ENCODE data around the gene VWA2. TPM values are rescaled to one million over a fixed set of nuclear protein-coding genes. Genes with fewer than 3 reads are reported as not detected.

Gene VWA2
- polyA plus RNA-seq, 1 donor from 2014 or later, result not detected

- H3K79me2 ChIP-seq (replicated peaks; ENCODE audit: insufficient read depth, low read length), result no peaks in the 10 kb centered on the region
- no peak overlapping the region for H3K9ac ChIP-seq (ENCODE audit: low read length)
- no peak for TF ChIP-seq SMC3 (conservative IDR thresholded peaks at IDR 0.05; ENCODE audit: poor library complexity)
- no peak for TF ChIP-seq POLR2AphosphoS5 (IDR thresholded peaks at IDR 0.05)
- no peak for TF ChIP-seq EP300 (conservative IDR thresholded peaks at IDR 0.05; ENCODE audit: poor library complexity, severe bottlenecking)
- TF ChIP-seq RAD21 (conservative IDR thresholded peaks at IDR 0.05), result no peak
- TF ChIP-seq TAF1 (IDR thresholded peaks at IDR 0.05; ENCODE audit: low read depth), result no peak
- TF ChIP-seq REST (IDR thresholded peaks at IDR 0.05; ENCODE audit: borderline replicate concordance), result no peak
- TF ChIP-seq EZH2 (IDR thresholded peaks at IDR 0.05; ENCODE audit: borderline replicate concordance, insufficient read depth, low read length, poor library complexity, severe bottlenecking), result no peak
- TF ChIP-seq CTCF (IDR thresholded peaks at IDR 0.05; ENCODE audit: poor library complexity, severe bottlenecking), result no peak
- TF ChIP-seq MXI1 (conservative IDR thresholded peaks at IDR 0.05; ENCODE audit: poor library complexity, severe bottlenecking), result no peak
- no peak overlapping the region for H3K4me3 ChIP-seq (ENCODE audit: low read length)
- no peaks in the 10 kb centered on the region for H3K9me2 ChIP-seq (ENCODE audit: insufficient read depth, low read length)
- no peaks in the 10 kb centered on the region for H3K9me3 ChIP-seq (ENCODE audit: low read length)
- no peaks in the 10 kb centered on the region for H3K27me3 ChIP-seq (ENCODE audit: insufficient read depth, low read depth, low read length)
- no peaks in the 10 kb centered on the region for H3K36me3 ChIP-seq (ENCODE audit: insufficient read depth, low read length)
- no peaks in the 10 kb centered on the region for H3F3A ChIP-seq (ENCODE audit: insufficient read depth, low read length, poor library complexity, severe bottlenecking)
- H3K4me2 ChIP-seq (ENCODE audit: low read length), result no peak overlapping the region
- no peak overlapping the region for H3K27ac ChIP-seq (ENCODE audit: low read length)
- no peaks in the 10 kb centered on the region for H4K20me1 ChIP-seq (ENCODE audit: insufficient read depth)
- no peak overlapping the region for H2AFZ ChIP-seq (ENCODE audit: low read depth, low read length)
Observed at GRCh38 chr10:114281461-114281860, 42.4 kb downstream of the VWA2 start.

GRCh38 chr10:114282526-114282925, 43.5 kb downstream of the VWA2 start:
- Histone ChIP-seq H3K4me3 (ENCODE audit: low read length) (no peak overlapping the region), H3K4me2 (ENCODE audit: low read length) (no peak overlapping the region), H3K36me3 (ENCODE audit: insufficient read depth, low read length) (no peaks in the 10 kb centered on the region), H3K79me2 (replicated peaks; ENCODE audit: insufficient read depth, low read length) (no peaks in the 10 kb centered on the region), H3K9me3 (ENCODE audit: low read length) (no peaks in the 10 kb centered on the region), H4K20me1 (ENCODE audit: insufficient read depth) (no peaks in the 10 kb centered on the region), H3F3A (ENCODE audit: insufficient read depth, low read length, poor library complexity, severe bottlenecking) (no peaks in the 10 kb centered on the region), H2AFZ (ENCODE audit: low read depth, low read length) (no peak overlapping the region), H3K27me3 (ENCODE audit: insufficient read depth, low read depth, low read length) (no peaks in the 10 kb centered on the region), H3K9me2 (ENCODE audit: insufficient read depth, low read length) (no peaks in the 10 kb centered on the region), H3K27ac (ENCODE audit: low read length) (no peak overlapping the region), H3K9ac (ENCODE audit: low read length) (no peak overlapping the region)
- TF ChIP-seq CTCF (IDR thresholded peaks at IDR 0.05; ENCODE audit: poor library complexity, severe bottlenecking), result no peak
- TF ChIP-seq EP300 (conservative IDR thresholded peaks at IDR 0.05; ENCODE audit: poor library complexity, severe bottlenecking), result no peak
- no peak for TF ChIP-seq REST (IDR thresholded peaks at IDR 0.05; ENCODE audit: borderline replicate concordance)
- no peak for TF ChIP-seq RAD21 (conservative IDR thresholded peaks at IDR 0.05)
- no peak for TF ChIP-seq SMC3 (conservative IDR thresholded peaks at IDR 0.05; ENCODE audit: poor library complexity)
- no peak for TF ChIP-seq MXI1 (conservative IDR thresholded peaks at IDR 0.05; ENCODE audit: poor library complexity, severe bottlenecking)
- TF ChIP-seq POLR2AphosphoS5 (IDR thresholded peaks at IDR 0.05), result no peak
- TF ChIP-seq EZH2 (IDR thresholded peaks at IDR 0.05; ENCODE audit: borderline replicate concordance, insufficient read depth, low read length, poor library complexity, severe bottlenecking), result no peak
- TF ChIP-seq TAF1 (IDR thresholded peaks at IDR 0.05; ENCODE audit: low read depth), result no peak

All from neural cell (in vitro differentiated cells).